Fibroblast of peridontal ligament (primary cell): ENCODE results near the gene SPANXN3.
"Not testable (repeated sequence)": the region's sequence is repeated elsewhere in the genome, so short reads cannot be mapped to it uniquely, and the experiment has no call there.

Experiments
- DNase-seq: peaks from one replicate; pipeline ENCODE4 v3.0.0-alpha.2; 2010; ENCODE audit errors: extremely low read depth

The SPANXN3 gene, protein sequence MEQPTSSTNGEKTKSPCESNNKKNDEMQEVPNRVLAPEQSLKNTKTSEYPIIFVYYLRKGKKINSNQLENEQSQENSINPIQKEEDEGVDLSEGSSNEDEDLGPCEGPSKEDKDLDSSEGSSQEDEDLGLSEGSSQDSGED

DNA sequence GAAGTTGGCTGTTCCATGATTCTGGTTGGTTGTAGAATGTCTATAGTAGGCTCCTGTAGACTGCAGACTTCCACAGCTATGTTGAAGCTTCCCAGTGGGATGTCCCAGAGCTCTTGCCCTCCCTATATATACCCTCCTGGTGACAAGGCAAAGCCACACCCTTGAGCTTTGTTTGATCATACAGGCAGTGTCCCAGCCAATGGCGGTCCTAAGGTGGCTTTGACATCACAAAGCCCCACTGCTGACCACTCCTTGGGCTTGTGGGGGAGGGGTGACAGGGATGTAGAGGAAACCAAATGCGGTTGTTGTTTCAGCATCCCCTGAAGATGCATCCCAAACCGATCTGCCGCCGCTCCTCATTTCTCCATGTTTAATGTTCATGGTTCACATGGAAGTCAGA is at the start of gene SPANXN3:
Gene SPANXN3, minus strand, starts transcription at position 101 of the 400 bp plus-strand sequence. Its CDS starts 84 bp downstream, at position 17.
- not testable (repeated sequence) for DNase-seq

GRCh38 chrX:143536176-143536575 is 18.9 kb upstream of the SPANXN3 start:
- DNase-seq, result no peak

- DNase-seq, result not testable (repeated sequence)
Observed at GRCh38 chrX:143502196-143502595, 15.1 kb downstream of the SPANXN3 start.

GRCh38 chrX:143500751-143501150 is 16.5 kb downstream of the SPANXN3 start:
- no peak for DNase-seq

DNA sequence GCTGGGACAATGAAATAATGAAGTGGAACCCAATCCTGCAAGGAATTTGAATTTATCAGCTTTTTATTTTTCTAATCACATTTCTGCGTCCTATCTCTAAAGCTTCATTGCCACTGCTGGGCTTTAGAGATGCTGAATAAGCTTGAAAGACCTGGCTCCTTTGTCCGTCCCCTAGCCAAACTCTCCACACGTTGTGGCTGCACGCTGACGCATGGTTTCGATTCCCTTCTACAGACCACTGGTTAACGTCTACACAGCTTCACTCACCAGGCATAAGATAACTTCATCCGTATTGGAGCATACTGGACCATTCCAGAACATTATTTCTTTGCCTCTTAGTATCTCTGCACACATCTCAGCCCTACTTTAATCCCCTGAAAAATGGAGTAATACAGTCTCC is 31.2 kb downstream of the SPANXN3 start:
- DNase-seq, result no peak

DNA sequence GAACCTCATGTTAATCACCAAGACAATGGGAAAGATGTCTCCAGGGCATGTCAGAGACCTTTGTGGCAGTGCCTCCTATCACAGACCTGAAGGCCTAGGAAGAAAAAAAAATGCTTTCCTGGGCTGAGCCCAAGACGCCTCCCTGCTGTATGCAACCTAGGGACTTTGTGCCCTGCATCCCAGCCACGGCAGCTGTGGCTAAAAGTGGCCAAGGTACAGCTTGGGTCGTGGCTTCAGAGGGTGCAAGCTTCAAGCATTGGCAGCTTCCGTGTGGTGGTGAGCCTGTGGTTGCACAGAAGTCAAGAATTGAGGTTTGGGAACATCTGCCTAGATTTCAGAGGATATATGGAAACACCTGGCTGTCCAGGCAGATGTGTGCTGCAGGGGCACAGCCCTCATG is 40.5 kb downstream of the SPANXN3 start:
- DNase-seq, result no peak

- no peak for DNase-seq
Observed at GRCh38 chrX:143472347-143472938, 44.8 kb downstream of the SPANXN3 start.

DNA sequence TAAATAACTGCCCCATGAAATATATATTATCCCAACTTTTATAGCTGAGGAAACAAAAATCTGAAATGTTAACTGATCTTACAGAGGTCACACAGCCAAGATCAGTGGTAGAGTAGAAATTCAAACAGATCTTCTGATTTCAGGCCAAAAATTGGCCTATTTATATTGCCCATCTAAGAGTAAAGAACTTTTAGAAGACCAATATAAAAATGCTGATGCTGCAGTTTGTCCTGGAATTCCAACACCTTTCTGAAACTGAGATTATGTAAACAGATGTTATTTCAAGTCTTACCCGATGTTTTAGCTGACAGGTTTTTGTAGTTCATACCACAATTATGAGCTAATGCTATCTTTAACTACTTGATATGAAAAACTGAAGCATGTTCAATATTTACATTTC is 51.1 kb downstream of the SPANXN3 start:
- DNase-seq, result no peak

DNA sequence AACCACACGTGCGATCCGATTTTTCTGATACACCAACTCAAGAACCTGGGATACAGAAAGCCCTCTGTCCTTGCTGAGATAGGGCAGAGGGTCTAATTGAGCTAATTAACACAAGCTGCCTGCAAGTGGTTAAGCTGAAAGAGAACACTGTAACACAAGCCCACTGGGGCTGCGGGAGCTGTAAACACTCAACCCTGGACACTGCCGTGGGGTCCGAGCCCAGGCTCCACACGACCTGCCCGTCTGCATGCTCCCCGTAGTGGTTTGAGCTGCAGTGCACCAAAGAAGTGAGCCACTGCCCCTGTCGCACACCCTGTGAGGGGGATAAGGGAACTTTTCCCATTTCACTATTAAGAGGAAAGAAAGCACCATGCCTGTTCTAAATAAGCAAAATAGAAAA is 54.6 kb downstream of the SPANXN3 start:
- no peak for DNase-seq

DNA sequence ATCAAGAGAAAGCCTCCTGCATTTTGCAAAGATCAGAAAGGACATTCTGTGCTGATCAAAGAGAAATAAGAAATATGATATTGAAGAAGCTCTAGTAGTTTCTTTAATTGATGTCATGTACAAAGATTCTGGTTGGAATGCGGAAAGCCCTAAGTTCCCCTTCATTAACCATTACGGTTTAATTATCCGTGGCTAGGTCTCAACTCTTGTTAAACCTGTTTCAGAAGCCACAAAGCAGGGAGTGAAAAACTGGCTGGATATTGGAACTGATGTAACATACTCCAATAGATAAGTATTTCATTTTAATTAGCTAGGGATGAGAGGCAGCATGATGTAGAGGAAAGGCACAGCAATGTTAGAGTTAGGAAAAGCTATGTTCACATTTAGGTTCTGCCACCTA is 55.7 kb downstream of the SPANXN3 start:
- no peak for DNase-seq
